H1 (cell line): Measurements from ENCODE around the gene SATL1. TPM values are rescaled to one million over a fixed set of nuclear protein-coding genes. Genes with fewer than 3 reads are reported as not detected.

Source experiments
- CBX8 ChIP-seq: fragments of 300-800, 300-1000 bp; sonication (generic); IDR thresholded peaks from 2 replicates; pipeline ENCODE4 v1.7.1; 2016; ENCODE audit warnings: low read depth, low read length, borderline replicate concordance
- EGR1 ChIP-seq: IDR thresholded peaks from 2 replicates; pipeline ENCODE4 v1.6.1; 2011; ENCODE audit warnings: low read depth, low read length, borderline replicate concordance
- EP300 ChIP-seq, 2 experiments: IDR thresholded peaks; 1 replicate in 1 of 2; 2 replicates in 1 of 2; pipeline ENCODE4 v1.6.1; 2011 to 2012; ENCODE audit warnings: low read depth in 2 of 2, low read length in 2 of 2, mild to moderate bottlenecking in 2 of 2, borderline replicate concordance in 1 of 2, inconsistent platforms in 1 of 2, moderate library complexity in 1 of 2
- NRF1 ChIP-seq: IDR thresholded peaks from 2 replicates; pipeline ENCODE4 v1.6.1; 2011; ENCODE audit warnings: mild to moderate bottlenecking, low read depth, low read length, improper control_type of control experiment
- RAD21 ChIP-seq, 2 experiments: IDR thresholded peaks in 1 of 2; conservative IDR thresholded peaks in 1 of 2; 2 replicates each; pipeline ENCODE4 v1.6.1; 2011; ENCODE audit warnings: low read depth in 2 of 2, low read length in 2 of 2, improper control_type of control experiment in 1 of 2, inconsistent platforms in 1 of 2, mild to moderate bottlenecking in 1 of 2, moderate library complexity in 1 of 2
- TBP ChIP-seq: IDR thresholded peaks from 2 replicates; pipeline ENCODE4 v1.6.1; 2011; ENCODE audit warnings: low read depth, low read length, improper control_type of control experiment
- polyA plus RNA-seq, 7 experiments: library from polyadenylated mRNA; depleted of rRNA in 3 of 7; stranded (reverse) in 5 of 7; unstranded in 2 of 7; fragments of >200 nt in 5 of 7; fragments of 200-250 nt in 2 of 7; gene quantifications; 1 replicate in 5 of 7; 2 replicates in 1 of 7; 4 replicates in 1 of 7; pipeline versions ENCODE4 v1.2.1 to v1.2.3, GENCODE V29; 2011 to 2013; ENCODE audit warnings: missing spikeins in 2 of 7, mixed read lengths in 2 of 7
- total RNA-seq: library from RNA; stranded (reverse); fragmentation: NEBNext Ultra II Directional; extraction: Animal tissue kit (Norgen Biotek cat#: 25700); gene quantifications from 2 replicates; pipeline ENCODE4 v1.2.1, GENCODE V29; 2021
- TF ChIP-seq, protein P1 (sequence below): IDR thresholded peaks from 2 replicates; pipeline ENCODE4 v1.6.1; 2012; ENCODE audit warnings: inconsistent platforms

Gene SATL1
- total and polyA plus RNA-seq, 2 of the 8 experiments (the other 6 are each of a cell fraction or from before 2014, with no cell fraction given): 0.06 to 0.17 TPM

DNA sequence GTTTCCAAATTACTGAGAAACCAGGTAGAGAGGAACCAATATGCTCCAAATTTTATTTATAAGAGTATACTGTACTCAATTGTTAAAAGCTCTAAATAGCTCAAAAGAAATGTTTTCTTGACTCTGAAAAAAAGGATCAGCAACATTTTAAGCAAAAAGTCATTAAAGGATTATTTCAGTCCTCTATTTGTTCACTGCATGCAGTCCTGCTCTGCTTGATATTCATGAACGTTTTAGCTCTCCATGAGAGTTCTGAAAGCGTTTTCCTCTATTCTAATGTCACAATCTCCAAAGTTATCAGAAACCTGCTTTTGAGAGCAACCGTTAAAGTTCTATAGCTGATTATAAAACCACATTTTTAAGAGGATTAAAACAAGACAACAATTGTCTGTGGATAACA lies 129.4 kb downstream of the SATL1 start (continued):
- TF ChIP-seq, protein P1, sequence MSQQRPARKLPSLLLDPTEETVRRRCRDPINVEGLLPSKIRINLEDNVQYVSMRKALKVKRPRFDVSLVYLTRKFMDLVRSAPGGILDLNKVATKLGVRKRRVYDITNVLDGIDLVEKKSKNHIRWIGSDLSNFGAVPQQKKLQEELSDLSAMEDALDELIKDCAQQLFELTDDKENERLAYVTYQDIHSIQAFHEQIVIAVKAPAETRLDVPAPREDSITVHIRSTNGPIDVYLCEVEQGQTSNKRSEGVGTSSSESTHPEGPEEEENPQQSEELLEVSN: no peak
- TF ChIP-seq RAD21 (IDR thresholded peaks at IDR 0.05 in 1 of 2, conservative IDR thresholded peaks at IDR 0.05 in 1 of 2; ENCODE audit: low read depth in 2 of 2, low read length in 2 of 2) (no peak), EGR1 (no peak), EP300 (IDR thresholded peaks at IDR 0.05; ENCODE audit: borderline replicate concordance in 1 of 2, low read depth in 2 of 2, low read length in 2 of 2) (no peak), NRF1 (no peak), TBP (no peak), CBX8 (no peak)
